ENCODE data around the gene RAB35.

- TF ChIP-seq CTCF (IDR thresholded peaks at IDR 0.05) (no peak), POLR2AphosphoS5 (IDR thresholded peaks at IDR 0.05) (no peak)
Observed at GRCh38 chr12:120065472-120065871, 51.1 kb downstream of the RAB35 start.
